Hematopoietic multipotent progenitor cell treated with erythropoietin and hydrocortisone succinate and interleukin-3 and kit ligand, for 17 days (in vitro differentiated cells): ENCODE data around the gene FAM43A.

Experiments used
- DNase-seq: peaks from one replicate; pipeline ENCODE4 v3.0.0-alpha.2; 2015; ENCODE audit warnings: low spot score

The FAM43A gene

GRCh38 chr3:194675680-194676079 is 10.0 kb upstream of the FAM43A start:
- DNase-seq = no peak

GRCh38 chr3:194676471-194676870 is 9.2 kb upstream of the FAM43A start:
- no peak for DNase-seq

GRCh38 chr3:194680888-194681615 is 4.6 kb upstream of the FAM43A start:
- DNase-seq = no peak

GRCh38 chr3:194682189-194682693 is 3.4 kb upstream of the FAM43A start:
- no peak for DNase-seq

GRCh38 chr3:194682694-194683310 is 2.9 kb upstream of the FAM43A start:
- peak; percentile 49 for DNase-seq

- DNase-seq = no peak
Measured at GRCh38 chr3:194683380-194683779, 2.3 kb upstream of the FAM43A start.

GRCh38 chr3:194685065-194685717 is 492 bp upstream of the FAM43A start:
- DNase-seq = no peak

- DNase-seq = no peak
Measured at GRCh38 chr3:194686414-194686815, 732 bp downstream of the FAM43A start.

GRCh38 chr3:194686816-194687637 is 1.3 kb downstream of the FAM43A start:
- no peak for DNase-seq

GRCh38 chr3:194687638-194688199 is 2.0 kb downstream of the FAM43A start:
- DNase-seq = no peak

- DNase-seq = no peak
Measured at GRCh38 chr3:194688200-194688740, 2.6 kb downstream of the FAM43A start.

- DNase-seq = no peak
Measured at GRCh38 chr3:194688946-194689345, 3.3 kb downstream of the FAM43A start.

- no peak for DNase-seq
Measured at GRCh38 chr3:194689493-194689944, 3.8 kb downstream of the FAM43A start.

- no peak for DNase-seq
Measured at GRCh38 chr3:194690501-194691372, 5.1 kb downstream of the FAM43A start.

GRCh38 chr3:194691481-194692283 is 6.0 kb downstream of the FAM43A start:
- DNase-seq = no peak

- DNase-seq = no peak
Measured at GRCh38 chr3:194696702-194697101, 11.0 kb downstream of the FAM43A start.

- DNase-seq = no peak
Measured at GRCh38 chr3:194702545-194702944, 16.9 kb downstream of the FAM43A start.

- DNase-seq = no peak
Measured at GRCh38 chr3:194705227-194705626, 19.5 kb downstream of the FAM43A start.

GRCh38 chr3:194705761-194706160 is 20.1 kb downstream of the FAM43A start:
- DNase-seq = no peak

- no peak for DNase-seq
Measured at GRCh38 chr3:194707147-194707540, 21.5 kb downstream of the FAM43A start.
